Body of pancreas (tissue), 4 donors: ENCODE data around the gene AGBL4.

ENCODE experiments used
- CTCF ChIP-seq, 7 experiments: fragments of 450-650 bp in 4 of 7; fragments of 200-600 bp in 3 of 7; sonication (generic) in 3 of 7; IDR thresholded peaks; one replicate each; pipeline ENCODE4 v1.5.1; 2016 to 2019; ENCODE audit warnings: antibody characterized with exemption in 7 of 7
- POLR2A ChIP-seq, 3 donors: fragments of 450-650 bp; IDR thresholded peaks; one replicate each; pipeline ENCODE4 v1.6.1; 2016; ENCODE audit warnings: antibody characterized with exemption in 3 of 3, mild to moderate bottlenecking in 2 of 3

DNA sequence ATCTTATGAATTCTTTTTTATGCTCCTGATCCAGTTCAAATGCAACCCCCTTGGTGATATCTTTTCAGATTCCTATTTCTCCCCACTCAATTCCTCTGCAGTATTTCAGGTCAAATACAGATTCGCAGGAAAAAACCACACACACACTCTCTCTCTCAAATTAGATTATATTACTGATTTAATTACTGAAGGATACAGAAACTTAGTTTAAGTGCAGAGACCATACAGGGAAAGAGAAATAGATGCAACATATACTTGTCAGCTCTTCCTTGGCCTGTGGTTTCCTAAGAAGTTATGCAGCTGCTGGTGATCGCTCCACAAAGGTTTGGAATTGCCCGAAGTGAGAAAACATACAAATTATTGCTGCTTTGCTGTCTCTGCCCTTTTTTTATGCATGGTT is 400.9 kb downstream of the AGBL4 start:
- no peak for TF ChIP-seq POLR2A (IDR thresholded peaks at IDR 0.05)
- TF ChIP-seq CTCF (IDR thresholded peaks at IDR 0.05), result no peak
